ENCODE measurements around the gene GJC2. TPM values are rescaled to one million over a fixed set of nuclear protein-coding genes. Genes with fewer than 3 reads are reported as not detected.
"Not testable (repeated sequence)": the region's sequence is repeated elsewhere in the genome, so short reads cannot be mapped to it uniquely, and the experiment has no call there.

The GJC2 gene
- polyA plus RNA-seq, 1 donor from 2014 or later: 2.3 TPM

DNA sequence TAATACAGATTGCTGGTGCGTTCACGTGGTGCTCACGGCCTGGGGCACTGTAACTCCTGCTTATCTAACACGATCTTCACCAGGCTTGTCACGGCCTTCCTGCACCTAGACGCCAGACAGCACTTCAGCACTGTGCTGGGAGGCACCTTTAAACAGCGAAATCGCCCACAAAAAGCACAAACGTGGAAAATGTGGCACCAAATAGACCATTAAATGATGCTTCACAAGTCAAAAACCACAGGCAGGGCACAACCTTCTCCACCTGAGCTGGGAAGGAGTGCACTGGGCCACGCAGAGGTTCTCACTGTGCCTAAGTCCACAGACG lies 35.9 kb downstream of the GJC2 start:
- Histone ChIP-seq H3K9ac (ENCODE audit: low read length) (no peak overlapping the region), H3F3A (ENCODE audit: insufficient read depth, low read length, poor library complexity, severe bottlenecking) (no peaks in the 10 kb centered on the region), H3K9me3 (ENCODE audit: low read length) (peaks cover 3% of the 10 kb centered on the region), H3K36me3 (ENCODE audit: insufficient read depth, low read length) (no peaks in the 10 kb centered on the region), H4K20me1 (ENCODE audit: insufficient read depth) (no peaks in the 10 kb centered on the region), H3K4me3 (ENCODE audit: low read length) (no peak overlapping the region), H2AFZ (ENCODE audit: low read depth, low read length) (no peak overlapping the region), H3K9me2 (ENCODE audit: insufficient read depth, low read length) (no peaks in the 10 kb centered on the region), H3K4me2 (ENCODE audit: low read length) (no peak overlapping the region), H3K27me3 (ENCODE audit: insufficient read depth, low read depth, low read length) (no peaks in the 10 kb centered on the region), H3K27ac (ENCODE audit: low read length) (no peak overlapping the region), H3K79me2 (replicated peaks; ENCODE audit: insufficient read depth, low read length) (no peaks in the 10 kb centered on the region)
- TF ChIP-seq RAD21 (conservative IDR thresholded peaks at IDR 0.05) (no peak), MXI1 (conservative IDR thresholded peaks at IDR 0.05; ENCODE audit: poor library complexity, severe bottlenecking) (no peak), EP300 (conservative IDR thresholded peaks at IDR 0.05; ENCODE audit: poor library complexity, severe bottlenecking) (no peak), EZH2 (IDR thresholded peaks at IDR 0.05; ENCODE audit: borderline replicate concordance, insufficient read depth, low read length, poor library complexity, severe bottlenecking) (no peak), TAF1 (IDR thresholded peaks at IDR 0.05; ENCODE audit: low read depth) (no peak), SMC3 (conservative IDR thresholded peaks at IDR 0.05; ENCODE audit: poor library complexity) (no peak), POLR2AphosphoS5 (IDR thresholded peaks at IDR 0.05) (no peak)
- TF ChIP-seq, protein P1, sequence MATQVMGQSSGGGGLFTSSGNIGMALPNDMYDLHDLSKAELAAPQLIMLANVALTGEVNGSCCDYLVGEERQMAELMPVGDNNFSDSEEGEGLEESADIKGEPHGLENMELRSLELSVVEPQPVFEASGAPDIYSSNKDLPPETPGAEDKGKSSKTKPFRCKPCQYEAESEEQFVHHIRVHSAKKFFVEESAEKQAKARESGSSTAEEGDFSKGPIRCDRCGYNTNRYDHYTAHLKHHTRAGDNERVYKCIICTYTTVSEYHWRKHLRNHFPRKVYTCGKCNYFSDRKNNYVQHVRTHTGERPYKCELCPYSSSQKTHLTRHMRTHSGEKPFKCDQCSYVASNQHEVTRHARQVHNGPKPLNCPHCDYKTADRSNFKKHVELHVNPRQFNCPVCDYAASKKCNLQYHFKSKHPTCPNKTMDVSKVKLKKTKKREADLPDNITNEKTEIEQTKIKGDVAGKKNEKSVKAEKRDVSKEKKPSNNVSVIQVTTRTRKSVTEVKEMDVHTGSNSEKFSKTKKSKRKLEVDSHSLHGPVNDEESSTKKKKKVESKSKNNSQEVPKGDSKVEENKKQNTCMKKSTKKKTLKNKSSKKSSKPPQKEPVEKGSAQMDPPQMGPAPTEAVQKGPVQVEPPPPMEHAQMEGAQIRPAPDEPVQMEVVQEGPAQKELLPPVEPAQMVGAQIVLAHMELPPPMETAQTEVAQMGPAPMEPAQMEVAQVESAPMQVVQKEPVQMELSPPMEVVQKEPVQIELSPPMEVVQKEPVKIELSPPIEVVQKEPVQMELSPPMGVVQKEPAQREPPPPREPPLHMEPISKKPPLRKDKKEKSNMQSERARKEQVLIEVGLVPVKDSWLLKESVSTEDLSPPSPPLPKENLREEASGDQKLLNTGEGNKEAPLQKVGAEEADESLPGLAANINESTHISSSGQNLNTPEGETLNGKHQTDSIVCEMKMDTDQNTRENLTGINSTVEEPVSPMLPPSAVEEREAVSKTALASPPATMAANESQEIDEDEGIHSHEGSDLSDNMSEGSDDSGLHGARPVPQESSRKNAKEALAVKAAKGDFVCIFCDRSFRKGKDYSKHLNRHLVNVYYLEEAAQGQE (IDR thresholded peaks at IDR 0.05; ENCODE audit: borderline replicate concordance): no peak
- TF ChIP-seq, protein P2, sequence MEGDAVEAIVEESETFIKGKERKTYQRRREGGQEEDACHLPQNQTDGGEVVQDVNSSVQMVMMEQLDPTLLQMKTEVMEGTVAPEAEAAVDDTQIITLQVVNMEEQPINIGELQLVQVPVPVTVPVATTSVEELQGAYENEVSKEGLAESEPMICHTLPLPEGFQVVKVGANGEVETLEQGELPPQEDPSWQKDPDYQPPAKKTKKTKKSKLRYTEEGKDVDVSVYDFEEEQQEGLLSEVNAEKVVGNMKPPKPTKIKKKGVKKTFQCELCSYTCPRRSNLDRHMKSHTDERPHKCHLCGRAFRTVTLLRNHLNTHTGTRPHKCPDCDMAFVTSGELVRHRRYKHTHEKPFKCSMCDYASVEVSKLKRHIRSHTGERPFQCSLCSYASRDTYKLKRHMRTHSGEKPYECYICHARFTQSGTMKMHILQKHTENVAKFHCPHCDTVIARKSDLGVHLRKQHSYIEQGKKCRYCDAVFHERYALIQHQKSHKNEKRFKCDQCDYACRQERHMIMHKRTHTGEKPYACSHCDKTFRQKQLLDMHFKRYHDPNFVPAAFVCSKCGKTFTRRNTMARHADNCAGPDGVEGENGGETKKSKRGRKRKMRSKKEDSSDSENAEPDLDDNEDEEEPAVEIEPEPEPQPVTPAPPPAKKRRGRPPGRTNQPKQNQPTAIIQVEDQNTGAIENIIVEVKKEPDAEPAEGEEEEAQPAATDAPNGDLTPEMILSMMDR (IDR thresholded peaks at IDR 0.05; ENCODE audit: poor library complexity, severe bottlenecking): no peak

DNA sequence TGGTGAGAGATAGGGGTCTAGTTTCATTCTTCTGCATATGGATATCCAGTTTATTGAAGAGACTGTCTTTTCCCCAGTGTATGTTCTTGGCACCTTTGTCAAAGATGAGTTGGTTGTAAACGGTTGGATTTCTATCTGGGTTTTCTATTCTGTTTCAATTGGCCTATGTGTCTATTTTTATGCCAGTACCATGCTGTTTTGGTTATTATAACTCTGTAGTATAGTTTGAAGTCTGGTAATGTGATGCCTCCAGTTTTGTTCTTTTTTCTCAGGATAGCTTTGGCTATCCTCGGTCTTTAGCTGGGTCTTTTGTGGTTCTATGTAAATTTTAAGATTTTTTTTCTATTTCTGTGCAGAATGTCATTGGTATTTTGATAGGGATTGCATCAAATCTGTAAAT lies 38.5 kb downstream of the GJC2 start:
- not testable (repeated sequence) for H3K36me3 ChIP-seq (ENCODE audit: insufficient read depth, low read length)

DNA sequence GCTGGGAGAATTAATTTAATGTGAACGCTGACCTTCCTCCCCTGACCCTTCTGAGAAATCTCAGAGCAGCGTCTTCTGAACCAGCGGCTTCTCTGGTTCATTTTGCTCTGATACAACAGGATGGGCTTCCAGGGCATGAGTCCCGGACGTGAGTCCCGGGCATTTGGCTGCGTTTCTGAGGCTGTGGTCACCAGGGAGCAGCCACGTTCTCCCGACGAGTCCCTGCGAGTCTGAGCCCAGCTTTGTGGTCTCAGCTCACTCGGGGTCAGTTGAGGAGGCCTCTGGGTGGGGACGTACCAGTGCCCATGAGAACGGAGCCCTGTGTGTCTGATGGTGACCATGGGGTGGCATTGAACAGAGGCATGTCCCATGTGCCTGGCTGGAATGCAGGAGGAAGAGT lies 40.5 kb downstream of the GJC2 start:
- H3K27ac ChIP-seq (ENCODE audit: low read length): no peak overlapping the region
- no peak overlapping the region for H3K9ac ChIP-seq (ENCODE audit: low read length)
- no peaks in the 10 kb centered on the region for H3K9me2 ChIP-seq (ENCODE audit: insufficient read depth, low read length)
- H3F3A ChIP-seq (ENCODE audit: insufficient read depth, low read length, poor library complexity, severe bottlenecking): no peaks in the 10 kb centered on the region
- no peak overlapping the region for H2AFZ ChIP-seq (ENCODE audit: low read depth, low read length)
- H3K36me3 ChIP-seq (ENCODE audit: insufficient read depth, low read length): no peaks in the 10 kb centered on the region
- no peak overlapping the region for H3K4me3 ChIP-seq (ENCODE audit: low read length)
- no peaks in the 10 kb centered on the region for H3K27me3 ChIP-seq (ENCODE audit: insufficient read depth, low read depth, low read length)
- no peaks in the 10 kb centered on the region for H4K20me1 ChIP-seq (ENCODE audit: insufficient read depth)
- no peak for TF ChIP-seq EP300 (conservative IDR thresholded peaks at IDR 0.05; ENCODE audit: poor library complexity, severe bottlenecking)
- TF ChIP-seq RAD21 (conservative IDR thresholded peaks at IDR 0.05): no peak
- TF ChIP-seq, protein P1 (IDR thresholded peaks at IDR 0.05; ENCODE audit: borderline replicate concordance): no peak
- TF ChIP-seq SMC3 (conservative IDR thresholded peaks at IDR 0.05; ENCODE audit: poor library complexity): no peak
- TF ChIP-seq POLR2AphosphoS5 (IDR thresholded peaks at IDR 0.05): no peak
- no peak for TF ChIP-seq MXI1 (conservative IDR thresholded peaks at IDR 0.05; ENCODE audit: poor library complexity, severe bottlenecking)
- no peaks in the 10 kb centered on the region for H3K79me2 ChIP-seq (replicated peaks; ENCODE audit: insufficient read depth, low read length)
- peaks cover 7% of the 10 kb centered on the region for H3K9me3 ChIP-seq (ENCODE audit: low read length)
- H3K4me2 ChIP-seq (ENCODE audit: low read length): no peak overlapping the region

More for the DNA sequence above, 38.5 kb downstream of the GJC2 start:
- not testable (repeated sequence) for H3K9me3 ChIP-seq (ENCODE audit: low read length); H3K9ac ChIP-seq (ENCODE audit: low read length); H2AFZ ChIP-seq (ENCODE audit: low read depth, low read length); H3K9me2 ChIP-seq (ENCODE audit: insufficient read depth, low read length); H3K27ac ChIP-seq (ENCODE audit: low read length); H3K79me2 ChIP-seq (replicated peaks; ENCODE audit: insufficient read depth, low read length); H3K4me3 ChIP-seq (ENCODE audit: low read length); H3K27me3 ChIP-seq (ENCODE audit: insufficient read depth, low read depth, low read length); H3F3A ChIP-seq (ENCODE audit: insufficient read depth, low read length, poor library complexity, severe bottlenecking); H4K20me1 ChIP-seq (ENCODE audit: insufficient read depth); H3K4me2 ChIP-seq (ENCODE audit: low read length)

Measured in neural cell (in vitro differentiated cells).